GM18861 (cell line): ENCODE results near the gene FAM240B.

Source experiments
- ATAC-seq: cut with Tn5 transposase; IDR thresholded peaks from one replicate; pipeline ENCODE4 v1.9.1; 2021; ENCODE audit not compliant: unreplicated experiment

Gene FAM240B

GRCh38 chr9:38670542-38671371 lies 49.2 kb downstream of the FAM240B start:
- ATAC-seq = peak; percentile 15

GRCh38 chr9:38668791-38669466 lies 51.0 kb downstream of the FAM240B start:
- ATAC-seq = no peak

GRCh38 chr9:38662763-38663593 lies 57.0 kb downstream of the FAM240B start:
- no peak for ATAC-seq

GRCh38 chr9:38659538-38659937 lies 60.4 kb downstream of the FAM240B start:
- ATAC-seq = no peak

GRCh38 chr9:38656896-38657295 lies 63.0 kb downstream of the FAM240B start:
- ATAC-seq = no peak

- no peak for ATAC-seq
Observed at GRCh38 chr9:38652486-38652885, 67.4 kb downstream of the FAM240B start.

- peak; percentile 49 for ATAC-seq
Observed at GRCh38 chr9:38652044-38652443, 67.9 kb downstream of the FAM240B start.

GRCh38 chr9:38651400-38652042 lies 68.4 kb downstream of the FAM240B start:
- no peak for ATAC-seq

- no peak for ATAC-seq
Observed at GRCh38 chr9:38650564-38650963, 69.4 kb downstream of the FAM240B start.

GRCh38 chr9:38649731-38650363 lies 70.1 kb downstream of the FAM240B start:
- no peak for ATAC-seq

GRCh38 chr9:38644601-38645000 lies 75.3 kb downstream of the FAM240B start:
- no peak for ATAC-seq
